Endothelial cell of umbilical vein (primary cell): ENCODE results near the gene SPARC. TPM values are rescaled to one million over a fixed set of nuclear protein-coding genes. Genes with fewer than 3 reads are reported as not detected.

ENCODE experiments used
- BruUV-seq: library from RNA; stranded (reverse); fragments of 400-500 nt; replicated peaks from 2 replicates; lab custom pipeline; 2021; lab: Mats Ljungman, UMichigan
- CTCF ChIA-PET: fragments of 300-600, 350-600 bp; sonication (Branson Sonifier 250); formaldehyde crosslinking; loops from one replicate; lab custom pipeline; 2021; ENCODE audit warnings: antibody characterized with exemption, inconsistent platforms; lab: Charles Lee
- POLR2A ChIA-PET: fragments of 300-600, 350-600 bp; sonication (Branson Sonifier 250); formaldehyde crosslinking; loops from one replicate; lab custom pipeline; 2021; ENCODE audit warnings: antibody characterized with exemption, inconsistent platforms; lab: Charles Lee
- DNase-seq: peaks from one replicate; pipeline ENCODE4 v3.0.0-alpha.2; 2011; ENCODE audit warnings: low read depth, low spot score
- FAIRE-seq: peaks from 2 replicates; lab custom pipeline; 2011; peaks lifted over from hg19 to GRCh38; lab: Jason Lieb, UNC
- H2AFZ ChIP-seq: 2 replicates; pipeline ENCODE4 v1.6.0; 2012; ENCODE audit warnings: low read depth, low read length, control low read depth, inconsistent platforms
- H3K27ac ChIP-seq: 2 replicates; pipeline ENCODE4 v1.5.1; 2011; ENCODE audit warnings: low read depth, mild to moderate bottlenecking, control low read depth, low read length, moderate library complexity; ENCODE audit not compliant: insufficient read depth
- H3K27me3 ChIP-seq, 2 experiments: 2 replicates each; pipeline versions ENCODE4 v1.6.0 to v1.6.1; 2011; ENCODE audit warnings: low read length in 2 of 2, mixed read lengths in 1 of 2; ENCODE audit not compliant: control insufficient read depth in 2 of 2, insufficient read depth in 2 of 2
- H3K36me3 ChIP-seq, 2 experiments: 2 replicates in 1 of 2; 3 replicates in 1 of 2; pipeline ENCODE4 v1.5.1; 2011; ENCODE audit warnings: low read length in 2 of 2, mild to moderate bottlenecking in 1 of 2, moderate library complexity in 1 of 2; ENCODE audit not compliant: control insufficient read depth in 2 of 2, insufficient read depth in 2 of 2; ENCODE audit errors: extremely low read depth in 1 of 2
- H3K4me1 ChIP-seq: 3 replicates; pipeline ENCODE4 v1.5.1; 2011; ENCODE audit warnings: mild to moderate bottlenecking, low read length; ENCODE audit not compliant: control insufficient read depth, insufficient read depth; ENCODE audit errors: extremely low read depth
- H3K4me2 ChIP-seq: 2 replicates; pipeline ENCODE4 v1.6.1; 2011; ENCODE audit warnings: low read length, control low read depth, mixed read lengths; ENCODE audit not compliant: insufficient read depth
- H3K4me3 ChIP-seq, 3 experiments: fragments of 200-600 bp in 1 of 3; sonication (generic), shearing (Covaris generic) in 1 of 3; replicated peaks in 1 of 3; 2 replicates each; pipeline ENCODE4 v1.5.1; 2011 to 2016; ENCODE audit warnings: control low read depth in 3 of 3, low read length in 3 of 3, mild to moderate bottlenecking in 2 of 3, inconsistent platforms in 1 of 3, low read depth in 1 of 3, moderate library complexity in 1 of 3; ENCODE audit not compliant: insufficient read depth in 1 of 3
- H3K79me2 ChIP-seq: 2 replicates; pipeline ENCODE4 v1.6.0; 2012; ENCODE audit warnings: low read length, inconsistent platforms; ENCODE audit not compliant: control insufficient read depth, insufficient read depth
- H3K9ac ChIP-seq: replicated peaks from 2 replicates; pipeline ENCODE3; 2011; ENCODE audit warnings: low read length, control low read depth; ENCODE audit not compliant: insufficient read depth; ENCODE audit errors: extremely low read depth
- H3K9me1 ChIP-seq: replicated peaks from 3 replicates; pipeline ENCODE4 v1.6.0; 2011; ENCODE audit warnings: mild to moderate bottlenecking, low read length; ENCODE audit not compliant: control insufficient read depth, insufficient read depth; ENCODE audit errors: extremely low read depth
- H3K9me3 ChIP-seq: replicated peaks from 2 replicates; pipeline ENCODE4 v1.5.1; 2012; ENCODE audit warnings: low read length, inconsistent platforms; ENCODE audit not compliant: control insufficient read depth, insufficient read depth
- H4K20me1 ChIP-seq: replicated peaks from 2 replicates; pipeline ENCODE3; 2011; ENCODE audit warnings: mild to moderate bottlenecking, low read length; ENCODE audit not compliant: control insufficient read depth, insufficient read depth; ENCODE audit errors: extremely low read depth
- CTCF ChIP-seq, 2 donors: IDR thresholded peaks; 1 replicate in 1 of 2; 2 replicates in 1 of 2; pipeline ENCODE4 v1.5.1; 2011; ENCODE audit warnings: low read length in 2 of 2, mild to moderate bottlenecking in 2 of 2, moderate library complexity in 2 of 2, control low read depth in 1 of 2, inconsistent platforms in 1 of 2, low read depth in 1 of 2; ENCODE audit not compliant: insufficient read depth in 1 of 2; ENCODE audit errors: extremely low read depth in 1 of 2
- EZH2 ChIP-seq: IDR thresholded peaks from 2 replicates; pipeline ENCODE4 v1.6.1; 2012; ENCODE audit warnings: borderline replicate concordance, low read depth, mild to moderate bottlenecking, moderate library complexity, low read length, inconsistent platforms; ENCODE audit not compliant: severe bottlenecking
- FOS ChIP-seq: IDR thresholded peaks from 2 replicates; pipeline ENCODE4 v1.6.1; 2011; ENCODE audit warnings: mild to moderate bottlenecking, low read length, moderate library complexity, borderline replicate concordance; ENCODE audit not compliant: insufficient read depth
- GATA2 ChIP-seq: IDR thresholded peaks from 2 replicates; pipeline ENCODE4 v1.7.0; 2011; ENCODE audit warnings: low read depth, mild to moderate bottlenecking, moderate library complexity, mixed read lengths, low read length; ENCODE audit not compliant: insufficient read length, insufficient read depth
- JUN ChIP-seq: IDR thresholded peaks from 2 replicates; pipeline ENCODE4 v1.6.1; 2011; ENCODE audit warnings: borderline replicate concordance, low read depth; ENCODE audit not compliant: insufficient read length, insufficient read depth
- MYC ChIP-seq: IDR thresholded peaks from one replicate; pipeline ENCODE4 v1.6.1; 2011; ENCODE audit warnings: mild to moderate bottlenecking, low read depth, low read length
- POLR2A ChIP-seq: IDR thresholded peaks from 2 replicates; pipeline ENCODE4 v1.6.1; 2012; ENCODE audit warnings: low read depth, mild to moderate bottlenecking, control low read depth, low read length
- POLR2AphosphoS5 ChIP-seq: IDR thresholded peaks from 2 replicates; pipeline ENCODE4 v1.6.1; 2012; ENCODE audit warnings: low read depth, mild to moderate bottlenecking, control low read depth, low read length, moderate library complexity; ENCODE audit not compliant: insufficient read depth
- dilution Hi-C: fragments of 300-500 bp; cut with MboI; formaldehyde crosslinking; loops from one replicate; pipeline ENCODE4 v1.15.0; 2019; ENCODE audit warnings: low sequenced_read_pairs; ENCODE audit not compliant: extremely low pct_ligation_motif_present
- intact Hi-C: fragments of 100-400 bp; cut with micrococcal nuclease; formaldehyde crosslinking; loops from one replicate; pipeline ENCODE4 v1.10.0; 2022
- polyA plus RNA-seq, 4 experiments: library from polyadenylated mRNA; depleted of rRNA in 3 of 4; stranded (reverse) in 3 of 4; unstranded in 1 of 4; fragments of >200 nt; gene quantifications; 2 replicates each; pipeline versions ENCODE4 v1.2.1 to v1.2.3, GENCODE V29; 2011 to 2012; ENCODE audit warnings: missing spikeins in 1 of 4
- total RNA-seq: library from RNA; stranded (reverse); gene quantifications from 2 replicates; pipeline ENCODE4 v1.2.3, GENCODE V29; 2021
- TF ChIP-seq, protein P1 (sequence below): IDR thresholded peaks from 2 replicates; pipeline ENCODE4 v1.6.1; 2011; ENCODE audit not compliant: insufficient read depth, insufficient read length

SPARC gene
- total and polyA plus RNA-seq, 2 donors (not counting 3 experiments of a cell fraction or from before 2014, with no cell fraction given): 2,962 to 3,114 TPM

DNA sequence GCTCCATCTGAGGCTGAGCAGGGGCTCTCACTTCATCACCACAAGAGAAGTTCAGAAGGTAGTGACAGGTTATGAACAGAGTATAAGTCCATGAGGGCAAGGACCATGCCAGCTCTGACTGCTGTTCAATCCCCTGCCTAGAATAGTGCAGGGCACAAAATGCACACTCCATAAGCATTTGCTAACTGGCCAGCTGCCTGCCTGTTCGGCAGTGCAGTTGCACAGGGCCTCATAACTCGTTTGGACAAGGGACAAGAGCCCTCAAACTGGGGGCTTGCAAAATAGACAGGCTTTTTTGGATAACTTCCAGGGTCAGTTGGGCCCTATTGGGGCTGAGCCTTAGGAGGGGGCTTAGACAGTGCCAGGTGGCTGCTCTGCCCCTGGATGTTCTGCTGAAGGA lies 21.1 kb downstream of the SPARC start:
- no peak overlapping the region for H2AFZ ChIP-seq
- H3K4me3 ChIP-seq: no peak overlapping the region
- no peak for TF ChIP-seq CTCF (IDR thresholded peaks at IDR 0.05; ENCODE audit: extremely low read depth in 1 of 2, insufficient read depth in 1 of 2, low read depth in 1 of 2, low read length in 2 of 2)
- no peak for TF ChIP-seq POLR2AphosphoS5
- TF ChIP-seq POLR2A: no peak
- TF ChIP-seq MYC: no peak
- TF ChIP-seq GATA2: no peak
- TF ChIP-seq, protein P1, sequence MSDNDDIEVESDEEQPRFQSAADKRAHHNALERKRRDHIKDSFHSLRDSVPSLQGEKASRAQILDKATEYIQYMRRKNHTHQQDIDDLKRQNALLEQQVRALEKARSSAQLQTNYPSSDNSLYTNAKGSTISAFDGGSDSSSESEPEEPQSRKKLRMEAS: no peak
- no peak for TF ChIP-seq JUN
- TF ChIP-seq FOS: no peak
- TF ChIP-seq EZH2: no peak
- ChIA-PET POLR2A (interaction anchor here (0.9 to 2.0 kb wide), 5 partner anchors 10 to 106 kb away, joined by 3 to 7 read pairs (median 4); partner anchors contain the start of gene SPARC), CTCF (interaction anchor here (1.1 to 8.5 kb wide), 6 partner anchors 14 to 74 kb away, joined by 4 to 142 read pairs (median 6); partner anchors contain the start of gene SPARC)
- peaks cover 53% of the 10 kb centered on the region for H3K4me1 ChIP-seq
- H3K27ac ChIP-seq: peak overlapping the region; percentile 92
- no peak for FAIRE-seq
- peak overlapping the region; percentile 2 for H3K4me2 ChIP-seq
- H3K9ac ChIP-seq: peak overlapping the region; percentile 42
- intact Hi-C loops (loop anchor here (1.0 kb wide), 2 partner anchors 20 to 106 kb away; partner anchors contain the start of gene G3BP1), dilution Hi-C loops (no loop called here)
- peaks cover 31% of the 10 kb centered on the region for H3K79me2 ChIP-seq
- no peak for DNase-seq
- H3K36me3 ChIP-seq: peaks cover 65 to 73% of the 10 kb centered on the region in 2 experiments
- no peaks in the 10 kb centered on the region for H3K9me1 ChIP-seq
- no peaks in the 10 kb centered on the region for H3K9me3 ChIP-seq
- no TSS peak for BruUV-seq
- H3K27me3 ChIP-seq: no peaks in the 10 kb centered on the region
- no peaks in the 10 kb centered on the region for H4K20me1 ChIP-seq
